Activated CD4-positive, alpha-beta memory T cell treated with anti-CD3 and anti-CD28 coated beads for 36 hours (primary cell): Measurements from ENCODE around the gene TTC33. TPM values are rescaled to one million over a fixed set of nuclear protein-coding genes. Genes with fewer than 3 reads are reported as not detected.
"Not testable (repeated sequence)": the region's sequence is repeated elsewhere in the genome, so short reads cannot be mapped to it uniquely, and the experiment has no call there.

Experiments used
- CTCF ChIA-PET: fragments of 350-600 bp; sonication (Branson Sonifier 250); formaldehyde crosslinking; loops from one replicate; lab custom pipeline; 2021; ENCODE audit warnings: antibody characterized with exemption, inconsistent platforms; lab: Charles Lee
- POLR2A ChIA-PET: fragments of 350-600 bp; sonication (Branson Sonifier 250); formaldehyde crosslinking; loops from one replicate; lab custom pipeline; 2021; ENCODE audit warnings: antibody characterized with exemption; lab: Charles Lee
- DNase-seq: peaks from one replicate; pipeline ENCODE4 v3.0.0-alpha.2; 2020
- H3K27ac Mint-ChIP-seq: one replicate; pipeline ENCODE4 v1.8.0; 2021; ENCODE audit warnings: mixed read lengths
- H3K27me3 Mint-ChIP-seq: one replicate; pipeline ENCODE4 v1.8.0; 2021; ENCODE audit warnings: mixed read lengths
- H3K36me3 Mint-ChIP-seq: one replicate; pipeline ENCODE4 v1.8.0; 2021; ENCODE audit warnings: mixed read lengths
- H3K4me1 Mint-ChIP-seq: one replicate; pipeline ENCODE4 v1.8.0; 2021; ENCODE audit warnings: low read depth, mixed read lengths
- H3K4me3 Mint-ChIP-seq: one replicate; pipeline ENCODE4 v1.8.0; 2021; ENCODE audit warnings: mild to moderate bottlenecking, mixed read lengths
- H3K9me3 Mint-ChIP-seq: one replicate; pipeline ENCODE4 v1.8.0; 2021; ENCODE audit warnings: mixed read lengths
- intact Hi-C: fragments of 100-400 bp; cut with micrococcal nuclease; formaldehyde crosslinking; loops from one replicate; pipeline ENCODE4 v1.15.1; 2023
- total RNA-seq, 2 experiments: library from RNA; stranded (reverse); gene quantifications; one replicate each; pipeline ENCODE4 v1.2.3, GENCODE V29; 2021

TTC33 gene
- total RNA-seq = 10 to 100 TPM; 30.2 to 34.1 TPM

- peak; percentile 98 for DNase-seq
- Mint-ChIP-seq H3K4me1 (peaks cover 17% of the 10 kb centered on the region), H3K4me3 (peak within 1 kb of the TSS; percentile 21), H3K27me3 (no peaks in the 10 kb centered on the region), H3K27ac (no peak within 1 kb of the TSS), H3K36me3 (peaks cover 15% of the 10 kb centered on the region), H3K9me3 (no peaks in the 10 kb centered on the region)
- CTCF ChIA-PET = interaction anchor here (0.8 to 1.6 kb wide), 7 partner anchors 22 to 1040 kb away, joined by 3 to 5 read pairs (median 3); partner anchors contain the start of gene PRKAA1
- intact Hi-C loops = loop anchor here (1.0 to 5.0 kb wide), 8 partner anchors 21 to 533 kb away; partner anchors contain the start of genes PRKAA1 and RPL37
- POLR2A ChIA-PET = interaction anchor here (1.0 to 1.7 kb wide), 4 partner anchors 16 to 77 kb away, joined by 3 to 8 read pairs (median 4); no protein-coding TSS in a partner anchor
These were observed at the start of gene TTC33 for GRCh38 chr5:40755407-40756365. TSS of gene TTC33 (minus strand) at chr5:40755961. CDS start at chr5:40747018, 8,943 bp downstream.

GRCh38 chr5:40801771-40802562, 46.2 kb upstream of the TTC33 start:
- intact Hi-C loops = no loop called here
- ChIA-PET POLR2A (no interaction called here), CTCF (no interaction called here)
- Mint-ChIP-seq H3K4me1 (peaks cover 9% of the 10 kb centered on the region), H3K27ac (no peak overlapping the region), H3K36me3 (peaks cover 5% of the 10 kb centered on the region), H3K27me3 (peaks cover 1% of the 10 kb centered on the region), H3K4me3 (no peak overlapping the region), H3K9me3 (no peaks in the 10 kb centered on the region)
- DNase-seq = no peak

- Mint-ChIP-seq H3K4me1 (peaks cover 34% of the 10 kb centered on the region), H3K27ac (no peak overlapping the region), H3K27me3 (peaks cover 1% of the 10 kb centered on the region), H3K9me3 (no peaks in the 10 kb centered on the region), H3K36me3 (peaks cover 15% of the 10 kb centered on the region), H3K4me3 (no peak overlapping the region)
- no peak for DNase-seq
- ChIA-PET CTCF (interaction anchor here (1.0 to 1.5 kb wide), 2 partner anchors 8 to 14 kb away, joined by 5 to 8 read pairs; no protein-coding TSS in a partner anchor), POLR2A (interaction anchor here (2.3 kb wide), 1 partner anchor 14 kb away, joined by 12 read pairs; no protein-coding TSS in a partner anchor)
- intact Hi-C loops = no loop called here
These were observed 43.5 kb upstream of the TTC33 start for GRCh38 chr5:40799258-40799657.

- intact Hi-C loops = loop anchor here (1.0 kb wide), 3 partner anchors 14 to 44 kb away; partner anchors contain the start of genes RPL37 and TTC33
- peak overlapping the region; percentile 89 for H3K27ac Mint-ChIP-seq
- H3K4me3 Mint-ChIP-seq = peak overlapping the region; percentile 81
- H3K36me3 Mint-ChIP-seq = peaks cover 15% of the 10 kb centered on the region
- H3K4me1 Mint-ChIP-seq = peaks cover 38% of the 10 kb centered on the region
- ChIA-PET POLR2A (interaction anchor here (0.7 to 2.3 kb wide), 6 partner anchors 15 to 113 kb away, joined by 3 to 12 read pairs (median 7); partner anchors contain the start of gene RPL37), CTCF (interaction anchor here (1.0 to 1.5 kb wide), 3 partner anchors 9 to 44 kb away, joined by 3 to 8 read pairs (median 5); no protein-coding TSS in a partner anchor)
- H3K27me3 Mint-ChIP-seq = peaks cover 1% of the 10 kb centered on the region
- H3K9me3 Mint-ChIP-seq = no peaks in the 10 kb centered on the region
- no peak for DNase-seq
These were observed 43.0 kb upstream of the TTC33 start for GRCh38 chr5:40798801-40799210.

GRCh38 chr5:40798012-40798800, 42.4 kb upstream of the TTC33 start, which contains the start of gene PRKAA1:
TSS of gene PRKAA1 (minus strand) at chr5:40798374. CDS start at chr5:40798189, 185 bp downstream.
- POLR2A ChIA-PET = interaction anchor here (0.7 to 2.3 kb wide), 7 partner anchors 15 to 113 kb away, joined by 3 to 12 read pairs (median 6); partner anchors contain the start of gene RPL37
- Mint-ChIP-seq H3K4me1 (peaks cover 43% of the 10 kb centered on the region), H3K9me3 (no peaks in the 10 kb centered on the region), H3K27me3 (peaks cover 1% of the 10 kb centered on the region), H3K4me3 (peak within 1 kb of the TSS; percentile 87), H3K36me3 (peaks cover 15% of the 10 kb centered on the region), H3K27ac (peak within 1 kb of the TSS; percentile 89)
- intact Hi-C loops = loop anchor here (1.0 kb wide), 3 partner anchors 15 to 43 kb away; partner anchors contain the start of genes RPL37 and TTC33
- CTCF ChIA-PET = interaction anchor here (0.7 to 1.5 kb wide), 4 partner anchors 9 to 976 kb away, joined by 3 to 8 read pairs (median 4); no protein-coding TSS in a partner anchor
- DNase-seq = peak; percentile 90

GRCh38 chr5:40797273-40798011, 41.7 kb upstream of the TTC33 start:
- H3K27ac Mint-ChIP-seq = peak overlapping the region; percentile 83
- ChIA-PET CTCF (interaction anchor here (0.7 to 1.5 kb wide), 4 partner anchors 10 to 977 kb away, joined by 3 to 8 read pairs (median 4); no protein-coding TSS in a partner anchor), POLR2A (interaction anchor here (0.6 to 2.3 kb wide), 7 partner anchors 16 to 115 kb away, joined by 3 to 12 read pairs (median 6); partner anchors contain the start of gene RPL37)
- DNase-seq = peak; percentile 86
- peaks cover 15% of the 10 kb centered on the region for H3K36me3 Mint-ChIP-seq
- peaks cover 45% of the 10 kb centered on the region for H3K4me1 Mint-ChIP-seq
- H3K4me3 Mint-ChIP-seq = peak overlapping the region; percentile 87
- H3K27me3 Mint-ChIP-seq = peaks cover 1% of the 10 kb centered on the region
- H3K9me3 Mint-ChIP-seq = no peaks in the 10 kb centered on the region
- intact Hi-C loops = loop anchor here (1.0 kb wide), 3 partner anchors 16 to 42 kb away; partner anchors contain the start of genes RPL37 and TTC33

GRCh38 chr5:40796487-40796889, 40.7 kb upstream of the TTC33 start:
- Mint-ChIP-seq H3K27ac (peak overlapping the region; percentile 60), H3K36me3 (peaks cover 15% of the 10 kb centered on the region), H3K27me3 (peaks cover 1% of the 10 kb centered on the region), H3K4me1 (peaks cover 47% of the 10 kb centered on the region), H3K9me3 (no peaks in the 10 kb centered on the region), H3K4me3 (peak overlapping the region; percentile 87)
- no peak for DNase-seq
- CTCF ChIA-PET = no interaction called here
- POLR2A ChIA-PET = no interaction called here
- intact Hi-C loops = no loop called here

GRCh38 chr5:40794877-40795276, 39.1 kb upstream of the TTC33 start:
- CTCF ChIA-PET, H3K27ac Mint-ChIP-seq: not testable (repeated sequence)

GRCh38 chr5:40794340-40794739, 38.6 kb upstream of the TTC33 start:
- H3K27ac Mint-ChIP-seq, DNase-seq, H3K27me3 Mint-ChIP-seq, CTCF ChIA-PET, H3K9me3 Mint-ChIP-seq, POLR2A ChIA-PET, intact Hi-C loops, H3K4me3 Mint-ChIP-seq: not testable (repeated sequence)
- H3K36me3 Mint-ChIP-seq = peaks cover 15% of the 10 kb centered on the region
- peaks cover 61% of the 10 kb centered on the region for H3K4me1 Mint-ChIP-seq

More at GRCh38 chr5:40794877-40795276, 39.1 kb upstream of the TTC33 start:
- H3K9me3 Mint-ChIP-seq, intact Hi-C loops, DNase-seq, H3K4me3 Mint-ChIP-seq, POLR2A ChIA-PET, H3K27me3 Mint-ChIP-seq: not testable (repeated sequence)
- Mint-ChIP-seq H3K36me3 (peaks cover 15% of the 10 kb centered on the region), H3K4me1 (peaks cover 57% of the 10 kb centered on the region)

- CTCF ChIA-PET = not testable (repeated sequence)
These were observed 36.9 kb upstream of the TTC33 start for GRCh38 chr5:40792691-40793090.

More at GRCh38 chr5:40792691-40793090, 36.9 kb upstream of the TTC33 start:
- DNase-seq, intact Hi-C loops, H3K9me3 Mint-ChIP-seq, H3K27ac Mint-ChIP-seq, H3K27me3 Mint-ChIP-seq, POLR2A ChIA-PET, H3K4me3 Mint-ChIP-seq: not testable (repeated sequence)
- H3K4me1 Mint-ChIP-seq = peaks cover 66% of the 10 kb centered on the region
- peaks cover 21% of the 10 kb centered on the region for H3K36me3 Mint-ChIP-seq
